Effector memory CD8-positive, alpha-beta T cell (primary cell): ENCODE data around the gene SYNJ1.

Experiments used
- ATAC-seq: fragments of 150-1000 bp; cut with Tn5 transposase; replicated peaks from 2 replicates; pipeline ENCODE4 v1.10.0; 2021; ENCODE audit warnings: mild to moderate bottlenecking, moderate library complexity
- DNase-seq, 3 experiments: peaks; one replicate each; pipeline ENCODE4 v3.0.0; 2021
- H3K27ac Mint-ChIP-seq, 2 donors: one replicate each; pipeline ENCODE4 v1.8.0; 2022; ENCODE audit warnings: mild to moderate bottlenecking in 2 of 2, mixed read lengths in 2 of 2, moderate library complexity in 2 of 2
- H3K27me3 Mint-ChIP-seq, 2 donors: one replicate each; pipeline ENCODE4 v1.8.0; 2022; ENCODE audit warnings: mixed read lengths in 2 of 2
- H3K36me3 Mint-ChIP-seq: one replicate; pipeline ENCODE4 v1.8.0; 2022; ENCODE audit warnings: mild to moderate bottlenecking, moderate library complexity, mixed read lengths; ENCODE audit not compliant: insufficient read depth
- H3K4me1 Mint-ChIP-seq, 2 donors: one replicate each; pipeline ENCODE4 v1.8.0; 2022; ENCODE audit warnings: low read depth in 2 of 2, mixed read lengths in 2 of 2
- H3K4me3 Mint-ChIP-seq, 2 donors: one replicate each; pipeline ENCODE4 v1.8.0; 2022; ENCODE audit warnings: mild to moderate bottlenecking in 2 of 2, mixed read lengths in 2 of 2, moderate library complexity in 2 of 2
- H3K9me3 Mint-ChIP-seq, 2 donors: one replicate each; pipeline ENCODE4 v1.8.0; 2022; ENCODE audit warnings: mixed read lengths in 2 of 2

The SYNJ1 gene

GRCh38 chr21:32592929-32593502, 134.8 kb downstream of the SYNJ1 start:
- ATAC-seq: no peak
- no peak overlapping the region for H3K4me3 Mint-ChIP-seq
- H3K36me3 Mint-ChIP-seq: no peaks in the 10 kb centered on the region
- H3K4me1 Mint-ChIP-seq: peaks cover 0 to 4% of the 10 kb centered on the region in 2 donors
- no peaks in the 10 kb centered on the region for H3K9me3 Mint-ChIP-seq
- no peaks in the 10 kb centered on the region for H3K27me3 Mint-ChIP-seq
- no peak overlapping the region for H3K27ac Mint-ChIP-seq
- no peak for DNase-seq

- Mint-ChIP-seq H3K36me3 (no peaks in the 10 kb centered on the region), H3K9me3 (no peaks in the 10 kb centered on the region)
These were observed 137.7 kb downstream of the SYNJ1 start for GRCh38 chr21:32590130-32590529.

GRCh38 chr21:32587651-32588050, 140.2 kb downstream of the SYNJ1 start:
- DNase-seq (no peak), ATAC-seq (no peak)
- Mint-ChIP-seq H3K27me3 (peaks cover 7 to 9% of the 10 kb centered on the region in 2 donors), H3K4me3 (no peak overlapping the region), H3K27ac (no peak overlapping the region), H3K4me1 (no peaks in the 10 kb centered on the region), H3K9me3 (no peaks in the 10 kb centered on the region), H3K36me3 (peaks cover 1% of the 10 kb centered on the region)

More at GRCh38 chr21:32590130-32590529, 137.7 kb downstream of the SYNJ1 start:
- no peak overlapping the region for H3K4me3 Mint-ChIP-seq
- no peak for DNase-seq
- H3K27ac Mint-ChIP-seq: no peak overlapping the region
- no peaks in the 10 kb centered on the region for H3K4me1 Mint-ChIP-seq
- no peaks in the 10 kb centered on the region for H3K27me3 Mint-ChIP-seq
- ATAC-seq: no peak

- DNase-seq: no peak
- H3K27ac Mint-ChIP-seq: no peak overlapping the region
- H3K4me1 Mint-ChIP-seq: no peaks in the 10 kb centered on the region
- ATAC-seq: no peak
- H3K27me3 Mint-ChIP-seq: peaks cover 9 to 10% of the 10 kb centered on the region in 2 donors
- no peaks in the 10 kb centered on the region for H3K9me3 Mint-ChIP-seq
- peaks cover 3% of the 10 kb centered on the region for H3K36me3 Mint-ChIP-seq
- no peak overlapping the region for H3K4me3 Mint-ChIP-seq
These were observed 140.7 kb downstream of the SYNJ1 start for GRCh38 chr21:32587120-32587519.

DNA sequence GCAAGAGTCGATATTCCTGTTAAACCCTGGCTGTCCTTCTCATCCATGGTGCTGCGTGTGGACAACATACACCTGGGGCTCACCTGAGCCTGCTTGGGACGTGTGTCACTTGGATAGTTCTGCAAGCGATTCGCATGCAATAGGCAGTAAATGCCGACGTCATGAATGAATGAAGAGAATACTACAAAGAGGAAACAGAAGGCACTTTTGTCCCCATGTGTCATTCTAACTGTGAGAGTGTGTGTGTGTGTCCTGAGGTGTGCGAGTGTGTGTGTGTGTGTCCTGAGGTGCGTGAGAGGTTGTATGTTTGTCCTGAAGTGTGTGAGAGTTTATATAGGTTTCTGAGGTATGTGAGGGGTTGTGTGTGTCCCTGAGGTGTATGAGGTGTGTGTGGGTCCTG, 141.8 kb downstream of the SYNJ1 start:
- no peak for ATAC-seq
- H3K4me3 Mint-ChIP-seq: no peak overlapping the region
- H3K36me3 Mint-ChIP-seq: peaks cover 3% of the 10 kb centered on the region
- H3K4me1 Mint-ChIP-seq: no peaks in the 10 kb centered on the region
- H3K27ac Mint-ChIP-seq: no peak overlapping the region
- no peaks in the 10 kb centered on the region for H3K9me3 Mint-ChIP-seq
- H3K27me3 Mint-ChIP-seq: peaks cover 10 to 12% of the 10 kb centered on the region in 2 donors
- no peak for DNase-seq

GRCh38 chr21:32585042-32585710, 142.6 kb downstream of the SYNJ1 start, which contains the start of gene TCP10L:
TSS of gene TCP10L (minus strand) at chr21:32585523. CDS start at chr21:32584304, 1,219 bp downstream.
- DNase-seq (no peak), ATAC-seq (no peak)
- Mint-ChIP-seq H3K4me3 (no peak within 1 kb of the TSS), H3K4me1 (no peaks in the 10 kb centered on the region), H3K27me3 (peaks cover 10 to 19% of the 10 kb centered on the region in 2 donors), H3K36me3 (peaks cover 3% of the 10 kb centered on the region), H3K9me3 (no peaks in the 10 kb centered on the region), H3K27ac (no peak within 1 kb of the TSS)

DNA sequence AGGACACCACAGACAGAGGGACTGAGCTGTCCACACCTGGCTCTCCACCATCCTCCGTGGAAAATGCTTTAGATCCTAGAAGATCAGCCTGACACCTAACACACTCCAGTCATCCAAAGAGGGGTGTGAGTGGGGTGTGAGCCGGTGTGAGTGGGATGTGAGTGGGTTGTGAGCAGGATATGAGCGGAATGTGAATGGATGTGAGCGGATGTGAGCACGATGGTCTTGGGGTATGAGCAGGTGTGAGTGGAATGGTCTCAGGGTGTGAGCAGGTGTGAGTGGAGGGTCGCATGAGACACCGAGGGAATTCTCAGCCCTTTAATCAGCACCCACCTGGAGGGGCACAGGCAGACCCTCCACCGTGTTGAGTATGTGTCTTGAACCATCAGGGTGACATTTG, 143.3 kb downstream of the SYNJ1 start:
- H3K9me3 Mint-ChIP-seq: no peaks in the 10 kb centered on the region
- H3K4me3 Mint-ChIP-seq: no peak overlapping the region
- peaks cover 10 to 19% of the 10 kb centered on the region in 2 donors for H3K27me3 Mint-ChIP-seq
- H3K27ac Mint-ChIP-seq: no peak overlapping the region
- DNase-seq: no peak
- peaks cover 3% of the 10 kb centered on the region for H3K36me3 Mint-ChIP-seq
- H3K4me1 Mint-ChIP-seq: no peaks in the 10 kb centered on the region
- no peak for ATAC-seq

DNA sequence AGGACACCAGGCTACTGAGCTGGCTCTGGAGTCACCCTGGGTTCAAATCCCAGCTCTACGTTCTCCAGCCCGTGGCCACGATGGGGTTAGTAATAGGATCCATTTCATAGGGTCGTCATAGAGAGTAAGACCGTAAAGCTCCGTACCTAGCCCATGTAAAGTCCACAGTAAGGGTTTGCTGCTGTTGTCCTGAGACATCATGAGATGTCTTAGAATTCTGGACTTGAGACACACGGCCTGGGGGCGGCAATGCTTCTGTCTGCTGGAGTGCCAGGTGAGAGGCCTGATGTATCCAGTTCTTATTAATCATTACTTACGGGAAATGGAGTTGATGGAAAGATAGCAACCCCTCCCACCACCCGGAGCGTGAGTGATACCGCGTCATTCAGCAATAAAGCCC, 146.1 kb downstream of the SYNJ1 start:
- Mint-ChIP-seq H3K27ac (no peak overlapping the region), H3K4me3 (no peak overlapping the region), H3K4me1 (peaks cover 0 to 8% of the 10 kb centered on the region in 2 donors), H3K36me3 (peaks cover 3% of the 10 kb centered on the region), H3K9me3 (no peaks in the 10 kb centered on the region), H3K27me3 (peaks cover 10 to 19% of the 10 kb centered on the region in 2 donors)
- ATAC-seq (no peak), DNase-seq (no peak)

- peaks cover 0 to 8% of the 10 kb centered on the region in 2 donors for H3K4me1 Mint-ChIP-seq
- H3K27ac Mint-ChIP-seq: no peak overlapping the region
- ATAC-seq: no peak
- no peaks in the 10 kb centered on the region for H3K9me3 Mint-ChIP-seq
- H3K4me3 Mint-ChIP-seq: no peak overlapping the region
- no peak for DNase-seq
- H3K27me3 Mint-ChIP-seq: peaks cover 10 to 19% of the 10 kb centered on the region in 2 donors
- peaks cover 3% of the 10 kb centered on the region for H3K36me3 Mint-ChIP-seq
These were observed 146.9 kb downstream of the SYNJ1 start for GRCh38 chr21:32580949-32581348.
